22Rv1 (cell line): ENCODE data around the gene SPHK2.

Experiments
- ZFX ChIP-seq: fragments of 450-650 bp; IDR thresholded peaks from 2 replicates; pipeline ENCODE4 v1.6.1; 2017; ENCODE audit warnings: antibody characterized with exemption, borderline replicate concordance
- TF ChIP-seq, protein P1 (sequence below): fragments of 450-650 bp; IDR thresholded peaks from 2 replicates; pipeline ENCODE4 v1.5.1; 2017; ENCODE audit warnings: mild to moderate bottlenecking

DNA sequence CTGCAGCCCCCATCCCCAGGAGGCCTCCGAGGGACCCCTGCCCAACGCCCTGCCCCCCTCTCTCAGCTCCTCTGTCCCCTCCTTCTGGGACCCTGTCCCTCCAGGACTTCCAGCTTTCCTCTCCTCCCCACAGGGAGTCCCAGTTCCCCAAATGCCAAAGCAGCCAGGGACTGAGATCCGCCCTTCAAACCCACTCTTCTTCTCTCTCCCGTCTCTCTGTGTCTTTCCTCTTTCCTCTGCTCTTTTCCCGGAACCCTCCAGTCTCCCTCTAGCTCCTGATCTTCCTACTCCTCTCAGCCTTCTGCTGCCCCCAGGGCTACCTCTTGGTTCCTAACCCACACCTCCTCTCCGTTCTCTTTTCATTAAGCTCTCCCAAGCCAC lies 26.3 kb downstream of the SPHK2 start:
- TF ChIP-seq, protein P1, sequence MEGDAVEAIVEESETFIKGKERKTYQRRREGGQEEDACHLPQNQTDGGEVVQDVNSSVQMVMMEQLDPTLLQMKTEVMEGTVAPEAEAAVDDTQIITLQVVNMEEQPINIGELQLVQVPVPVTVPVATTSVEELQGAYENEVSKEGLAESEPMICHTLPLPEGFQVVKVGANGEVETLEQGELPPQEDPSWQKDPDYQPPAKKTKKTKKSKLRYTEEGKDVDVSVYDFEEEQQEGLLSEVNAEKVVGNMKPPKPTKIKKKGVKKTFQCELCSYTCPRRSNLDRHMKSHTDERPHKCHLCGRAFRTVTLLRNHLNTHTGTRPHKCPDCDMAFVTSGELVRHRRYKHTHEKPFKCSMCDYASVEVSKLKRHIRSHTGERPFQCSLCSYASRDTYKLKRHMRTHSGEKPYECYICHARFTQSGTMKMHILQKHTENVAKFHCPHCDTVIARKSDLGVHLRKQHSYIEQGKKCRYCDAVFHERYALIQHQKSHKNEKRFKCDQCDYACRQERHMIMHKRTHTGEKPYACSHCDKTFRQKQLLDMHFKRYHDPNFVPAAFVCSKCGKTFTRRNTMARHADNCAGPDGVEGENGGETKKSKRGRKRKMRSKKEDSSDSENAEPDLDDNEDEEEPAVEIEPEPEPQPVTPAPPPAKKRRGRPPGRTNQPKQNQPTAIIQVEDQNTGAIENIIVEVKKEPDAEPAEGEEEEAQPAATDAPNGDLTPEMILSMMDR = no peak
- no peak for TF ChIP-seq ZFX
